HCT116 (cell line): ENCODE data around the gene UPB1.

Source experiments
- CEBPB ChIP-seq: IDR thresholded peaks from 2 replicates; pipeline ENCODE4 v1.6.1; 2012; ENCODE audit warnings: low read depth
- EZH2phosphoT487 ChIP-seq: fragments of 200-600 bp; IDR thresholded peaks from 2 replicates; pipeline ENCODE4 v1.6.1; 2018; ENCODE audit warnings: antibody characterized with exemption, borderline replicate concordance
- FOSL1 ChIP-seq: IDR thresholded peaks from 2 replicates; pipeline ENCODE4 v1.6.1; 2012; ENCODE audit warnings: low read depth
- POLR2AphosphoS5 ChIP-seq: IDR thresholded peaks from 2 replicates; pipeline ENCODE4 v1.6.1; 2011; ENCODE audit warnings: mild to moderate bottlenecking, low read depth, low read length, moderate library complexity
- SIN3A ChIP-seq: IDR thresholded peaks from 2 replicates; pipeline ENCODE4 v1.6.1; 2012; ENCODE audit warnings: low read depth
- TCF7L2 ChIP-seq: IDR thresholded peaks from 2 replicates; pipeline ENCODE4 v1.7.0; 2011; ENCODE audit warnings: borderline replicate concordance, inconsistent platforms; ENCODE audit not compliant: insufficient read depth, insufficient read length; ENCODE audit errors: extremely low read depth
- YY1 ChIP-seq: IDR thresholded peaks from 2 replicates; pipeline ENCODE4 v1.6.1; 2011; ENCODE audit warnings: low read length, low read depth, moderate library complexity, mild to moderate bottlenecking; ENCODE audit not compliant: insufficient replicate concordance; ENCODE audit errors: extremely low read depth
- ZFX ChIP-seq: fragments of 450-650 bp; IDR thresholded peaks from 2 replicates; pipeline ENCODE4 v1.6.1; 2017
- TF ChIP-seq, protein P1 (sequence below), 3 experiments: fragments of 200-600 bp in 1 of 3; sonication (generic) in 1 of 3; IDR thresholded peaks in 2 of 3; conservative IDR thresholded peaks in 1 of 3; 2 replicates each; pipeline ENCODE4 v1.5.1; 2012 to 2017; ENCODE audit warnings: low read depth in 2 of 3, low read length in 2 of 3, antibody characterized with exemption in 1 of 3, borderline replicate concordance in 1 of 3, control low read depth in 1 of 3, mild to moderate bottlenecking in 1 of 3, mixed read lengths in 1 of 3, mixed run types in 1 of 3, moderate library complexity in 1 of 3; ENCODE audit not compliant: insufficient read depth in 1 of 3
- TF ChIP-seq, protein P2 (sequence below): IDR thresholded peaks from 2 replicates; pipeline ENCODE4 v1.6.1; 2012

DNA sequence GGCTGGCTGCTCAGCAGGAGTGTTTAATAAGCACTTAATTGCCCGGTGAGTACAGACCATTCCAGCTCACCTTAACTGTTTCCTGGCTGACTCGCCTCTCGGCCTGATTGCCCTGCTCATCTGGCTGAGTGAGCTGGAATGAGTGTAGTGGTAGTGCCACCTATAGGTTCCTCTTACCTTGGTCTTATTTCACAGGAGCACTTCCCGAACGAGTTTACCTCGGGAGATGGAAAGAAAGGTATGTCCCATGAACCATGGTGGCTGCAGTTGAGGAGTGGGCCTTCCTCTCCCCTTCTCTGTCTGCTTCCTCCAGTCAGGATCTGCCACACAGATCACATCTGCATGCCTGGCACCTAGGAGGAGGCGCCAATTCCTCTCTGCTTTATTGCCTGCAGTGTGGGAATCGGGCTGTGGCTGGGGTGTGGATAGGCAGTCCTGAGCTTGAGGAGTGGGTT is 26.7 kb downstream of the UPB1 start:
- TF ChIP-seq, protein P1, sequence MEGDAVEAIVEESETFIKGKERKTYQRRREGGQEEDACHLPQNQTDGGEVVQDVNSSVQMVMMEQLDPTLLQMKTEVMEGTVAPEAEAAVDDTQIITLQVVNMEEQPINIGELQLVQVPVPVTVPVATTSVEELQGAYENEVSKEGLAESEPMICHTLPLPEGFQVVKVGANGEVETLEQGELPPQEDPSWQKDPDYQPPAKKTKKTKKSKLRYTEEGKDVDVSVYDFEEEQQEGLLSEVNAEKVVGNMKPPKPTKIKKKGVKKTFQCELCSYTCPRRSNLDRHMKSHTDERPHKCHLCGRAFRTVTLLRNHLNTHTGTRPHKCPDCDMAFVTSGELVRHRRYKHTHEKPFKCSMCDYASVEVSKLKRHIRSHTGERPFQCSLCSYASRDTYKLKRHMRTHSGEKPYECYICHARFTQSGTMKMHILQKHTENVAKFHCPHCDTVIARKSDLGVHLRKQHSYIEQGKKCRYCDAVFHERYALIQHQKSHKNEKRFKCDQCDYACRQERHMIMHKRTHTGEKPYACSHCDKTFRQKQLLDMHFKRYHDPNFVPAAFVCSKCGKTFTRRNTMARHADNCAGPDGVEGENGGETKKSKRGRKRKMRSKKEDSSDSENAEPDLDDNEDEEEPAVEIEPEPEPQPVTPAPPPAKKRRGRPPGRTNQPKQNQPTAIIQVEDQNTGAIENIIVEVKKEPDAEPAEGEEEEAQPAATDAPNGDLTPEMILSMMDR (IDR thresholded peaks at IDR 0.05 in 2 of 3, conservative IDR thresholded peaks at IDR 0.05 in 1 of 3; ENCODE audit: borderline replicate concordance in 1 of 3, insufficient read depth in 1 of 3, low read depth in 2 of 3, low read length in 2 of 3), result peak; percentile 70 to 79 (median 78); a peak in 5 of 6 replicates
- no peak for TF ChIP-seq YY1
- TF ChIP-seq EZH2phosphoT487, result no peak
- no peak for TF ChIP-seq ZFX
- TF ChIP-seq SIN3A, result no peak
- no peak for TF ChIP-seq TCF7L2
- no peak for TF ChIP-seq POLR2AphosphoS5
- TF ChIP-seq, protein P2, sequence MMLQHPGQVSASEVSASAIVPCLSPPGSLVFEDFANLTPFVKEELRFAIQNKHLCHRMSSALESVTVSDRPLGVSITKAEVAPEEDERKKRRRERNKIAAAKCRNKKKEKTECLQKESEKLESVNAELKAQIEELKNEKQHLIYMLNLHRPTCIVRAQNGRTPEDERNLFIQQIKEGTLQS, result no peak
- TF ChIP-seq FOSL1, result no peak; the same call in 1 of the 2 replicates
- no peak for TF ChIP-seq CEBPB
